ENCODE results near the gene FMO1. TPM values are rescaled to one million over a fixed set of nuclear protein-coding genes. Genes with fewer than 3 reads are reported as not detected.
A peak's percentile ranks its signal among the peaks of the same experiment; 100 is the strongest.

The FMO1 gene
- total RNA-seq, 1 experiment from 2014 or later: not detected

- CTCF ChIA-PET: interaction anchor here (1.0 to 6.4 kb wide), 6 partner anchors 17 to 284 kb away, joined by 3 to 47 read pairs (median 4); partner anchors contain the start of gene FMO4
- Mint-ChIP-seq H3K36me3 (no peaks in the 10 kb centered on the region), H3K27ac (peak overlapping the region; percentile 76; the same call in 1 of the 2 replicates), H3K4me1 (peaks cover 52% of the 10 kb centered on the region), H3K4me3 (peak overlapping the region; percentile 71), H3K27me3 (ENCODE audit: low read depth) (peaks cover 25% of the 10 kb centered on the region), H3K9me3 (no peaks in the 10 kb centered on the region)
- peak; percentile 73 for TF ChIP-seq ZNF423 (CRISPR knock-in tag; IDR thresholded peaks at IDR 0.05)
- peak; percentile 44; the same call in 1 of the 2 replicates for TF ChIP-seq CTCF (IDR thresholded peaks at IDR 0.05)
- no peak for TF ChIP-seq CBFB (CRISPR knock-in tag; IDR thresholded peaks at IDR 0.05; ENCODE audit: low read depth)
- 0 out of 2 replicates have a peak, but pooled peaks have one; percentile 30 for TF ChIP-seq ZNF219 (CRISPR knock-in tag; IDR thresholded peaks at IDR 0.05; ENCODE audit: borderline replicate concordance)
- DNase-seq (ENCODE audit: low spot score) (peak; percentile 44), ATAC-seq (peak; percentile 69)
- POLR2A ChIA-PET: no interaction called here
Measured at GRCh38 chr1:171251042-171251951, 3.0 kb downstream of the FMO1 start.

GRCh38 chr1:171251952-171252300, 3.6 kb downstream of the FMO1 start:
- no peaks in the 10 kb centered on the region for H3K9me3 Mint-ChIP-seq
- ATAC-seq (no peak), DNase-seq (ENCODE audit: low spot score) (no peak)
- H3K27me3 Mint-ChIP-seq (ENCODE audit: low read depth): peaks cover 25% of the 10 kb centered on the region
- H3K4me1 Mint-ChIP-seq: peaks cover 52% of the 10 kb centered on the region
- POLR2A ChIA-PET: no interaction called here
- TF ChIP-seq NFATC4 (CRISPR knock-in tag; IDR thresholded peaks at IDR 0.05) (no peak), FOXP1 (CRISPR knock-in tag; IDR thresholded peaks at IDR 0.05; ENCODE audit: borderline replicate concordance) (no peak), FOXJ3 (CRISPR knock-in tag; IDR thresholded peaks at IDR 0.05; ENCODE audit: borderline replicate concordance) (no peak), ZNF263 (CRISPR knock-in tag; IDR thresholded peaks at IDR 0.05; ENCODE audit: low read depth) (no peak), NR3C1 (CRISPR knock-in tag; conservative IDR thresholded peaks at IDR 0.05; ENCODE audit: low read depth) (no peak), SMAD4 (CRISPR knock-in tag; IDR thresholded peaks at IDR 0.05) (no peak)
- no peak overlapping the region for H3K27ac Mint-ChIP-seq
- no peaks in the 10 kb centered on the region for H3K36me3 Mint-ChIP-seq
- peak overlapping the region; percentile 71 for H3K4me3 Mint-ChIP-seq
- CTCF ChIA-PET: interaction anchor here (1.0 to 6.4 kb wide), 5 partner anchors 16 to 285 kb away, joined by 3 to 47 read pairs (median 5); partner anchors contain the start of gene FMO4

GRCh38 chr1:171252482-171252881, 4.2 kb downstream of the FMO1 start:
- CTCF ChIA-PET: interaction anchor here (1.4 to 6.4 kb wide), 4 partner anchors 15 to 285 kb away, joined by 3 to 47 read pairs (median 7); partner anchors contain the start of gene FMO4
- peak overlapping the region; percentile 50; the same call in 1 of the 2 replicates for H3K27ac Mint-ChIP-seq
- H3K4me1 Mint-ChIP-seq: peaks cover 50% of the 10 kb centered on the region
- no peak for DNase-seq (ENCODE audit: low spot score)
- H3K9me3 Mint-ChIP-seq: no peaks in the 10 kb centered on the region
- POLR2A ChIA-PET: no interaction called here
- peak overlapping the region; percentile 47 for H3K4me3 Mint-ChIP-seq
- peaks cover 23% of the 10 kb centered on the region for H3K27me3 Mint-ChIP-seq (ENCODE audit: low read depth)
- no peaks in the 10 kb centered on the region for H3K36me3 Mint-ChIP-seq
- peak; percentile 22 for ATAC-seq
- no peak for TF ChIP-seq RORB (CRISPR knock-in tag; IDR thresholded peaks at IDR 0.05)
- TF ChIP-seq ZBTB43 (CRISPR knock-in tag; IDR thresholded peaks at IDR 0.05): no peak
- no peak for TF ChIP-seq AFF4 (CRISPR knock-in tag; IDR thresholded peaks at IDR 0.05; ENCODE audit: borderline replicate concordance)
- TF ChIP-seq ZNF423 (CRISPR knock-in tag; IDR thresholded peaks at IDR 0.05): no peak
- TF ChIP-seq FOXP4 (CRISPR knock-in tag; IDR thresholded peaks at IDR 0.05): no peak
- no peak for TF ChIP-seq ZNF317 (CRISPR knock-in tag; IDR thresholded peaks at IDR 0.05; ENCODE audit: borderline replicate concordance, low read depth)
- no peak for TF ChIP-seq SMAD4 (CRISPR knock-in tag; IDR thresholded peaks at IDR 0.05)
- no peak for TF ChIP-seq IRF1 (CRISPR knock-in tag; IDR thresholded peaks at IDR 0.05)
- TF ChIP-seq SP1 (CRISPR knock-in tag; conservative IDR thresholded peaks at IDR 0.05): no peak
- no peak for TF ChIP-seq MLX (CRISPR knock-in tag; IDR thresholded peaks at IDR 0.05)
- TF ChIP-seq ZNF396 (CRISPR knock-in tag; IDR thresholded peaks at IDR 0.05; ENCODE audit: borderline replicate concordance): no peak
